PFSK-1 (cell line): ENCODE measurements around the gene OR5K3.

Experiments used
- FOXP2 ChIP-seq: optimal IDR thresholded peaks from 2 replicates; pipeline ENCODE3; 2011; ENCODE audit warnings: borderline replicate concordance, control low read depth, inconsistent platforms; ENCODE audit not compliant: insufficient read depth; ENCODE audit errors: extremely low read length, extremely low read depth
- POLR2AphosphoS5 ChIP-seq: IDR thresholded peaks from 2 replicates; pipeline ENCODE4 v1.6.1; 2012; ENCODE audit warnings: low read depth, mild to moderate bottlenecking, control low read depth, low read length, moderate library complexity
- REST ChIP-seq, 2 experiments: IDR thresholded peaks; 2 replicates each; pipeline versions ENCODE4 v1.6.1 to v1.8.0; 2011 to 2012; ENCODE audit warnings: low read depth in 2 of 2, low read length in 2 of 2, control low read depth in 1 of 2, inconsistent platforms in 1 of 2, mild to moderate bottlenecking in 1 of 2, moderate library complexity in 1 of 2; ENCODE audit not compliant: insufficient read depth in 1 of 2
- SIN3A ChIP-seq: IDR thresholded peaks from 2 replicates; pipeline ENCODE4 v1.6.1; 2012; ENCODE audit warnings: mild to moderate bottlenecking, low read length, moderate library complexity, borderline replicate concordance; ENCODE audit not compliant: insufficient read depth
- TAF1 ChIP-seq: IDR thresholded peaks from 2 replicates; pipeline ENCODE4 v1.6.1; 2012; ENCODE audit warnings: low read length, control low read depth, borderline replicate concordance; ENCODE audit not compliant: insufficient read depth

OR5K3 gene

GRCh38 chr3:98404010-98404409 lies 13.5 kb downstream of the OR5K3 start:
- TF ChIP-seq POLR2AphosphoS5 = no peak
- TF ChIP-seq SIN3A = no peak
- no peak for TF ChIP-seq REST (IDR thresholded peaks at IDR 0.05; ENCODE audit: insufficient read depth in 1 of 2, low read depth in 2 of 2, low read length in 2 of 2)
- no peak for TF ChIP-seq TAF1

- no peak for TF ChIP-seq REST (IDR thresholded peaks at IDR 0.05; ENCODE audit: insufficient read depth in 1 of 2, low read depth in 2 of 2, low read length in 2 of 2)
- no peak for TF ChIP-seq TAF1
- TF ChIP-seq SIN3A = no peak
- TF ChIP-seq POLR2AphosphoS5 = no peak
- no peak for TF ChIP-seq FOXP2
Measured at GRCh38 chr3:98406034-98406433, 15.6 kb downstream of the OR5K3 start.

GRCh38 chr3:98432575-98432974 lies 42.1 kb downstream of the OR5K3 start:
- TF ChIP-seq POLR2AphosphoS5 = no peak
- no peak for TF ChIP-seq SIN3A
- no peak for TF ChIP-seq REST (IDR thresholded peaks at IDR 0.05; ENCODE audit: insufficient read depth in 1 of 2, low read depth in 2 of 2, low read length in 2 of 2)
- no peak for TF ChIP-seq TAF1
- TF ChIP-seq FOXP2 = no peak

GRCh38 chr3:98433764-98434163 lies 43.3 kb downstream of the OR5K3 start:
- TF ChIP-seq SIN3A = no peak
- no peak for TF ChIP-seq POLR2AphosphoS5
- TF ChIP-seq TAF1 = no peak
- no peak for TF ChIP-seq REST (IDR thresholded peaks at IDR 0.05; ENCODE audit: insufficient read depth in 1 of 2, low read depth in 2 of 2, low read length in 2 of 2)
- TF ChIP-seq FOXP2 = no peak

GRCh38 chr3:98434412-98434811 lies 43.9 kb downstream of the OR5K3 start:
- TF ChIP-seq POLR2AphosphoS5 (no peak), REST (IDR thresholded peaks at IDR 0.05; ENCODE audit: insufficient read depth in 1 of 2, low read depth in 2 of 2, low read length in 2 of 2) (peak in 1 of 2 experiments; percentile 69; a peak in 2 of 4 replicates)
